Memory B cell (primary cell): ENCODE data around the gene ZSWIM6.

ENCODE experiments used
- ATAC-seq: fragments of 150-1000 bp; cut with Tn5 transposase; 2 replicates; pipeline ENCODE4 v1.10.0; 2021; ENCODE audit warnings: low read depth, mild to moderate bottlenecking, moderate library complexity
- DNase-seq, 2 donors: peaks; one replicate each; pipeline ENCODE4 v3.0.0; 2022; ENCODE audit warnings: low spot score in 2 of 2
- H3K27ac Mint-ChIP-seq: one replicate; pipeline ENCODE4 v1.8.0; 2022; ENCODE audit warnings: mild to moderate bottlenecking, moderate library complexity, mixed read lengths
- H3K27me3 Mint-ChIP-seq: one replicate; pipeline ENCODE4 v1.8.0; 2022; ENCODE audit warnings: mixed read lengths
- H3K36me3 Mint-ChIP-seq: one replicate; pipeline ENCODE4 v1.8.0; 2022; ENCODE audit warnings: mild to moderate bottlenecking, mixed read lengths
- H3K4me1 Mint-ChIP-seq: one replicate; pipeline ENCODE4 v1.8.0; 2022; ENCODE audit warnings: mixed read lengths
- H3K4me3 Mint-ChIP-seq: one replicate; pipeline ENCODE4 v1.8.0; 2022; ENCODE audit warnings: mild to moderate bottlenecking, moderate library complexity, mixed read lengths
- H3K9me3 Mint-ChIP-seq: one replicate; pipeline ENCODE4 v1.8.0; 2022; ENCODE audit warnings: mixed read lengths

ZSWIM6 gene

DNA sequence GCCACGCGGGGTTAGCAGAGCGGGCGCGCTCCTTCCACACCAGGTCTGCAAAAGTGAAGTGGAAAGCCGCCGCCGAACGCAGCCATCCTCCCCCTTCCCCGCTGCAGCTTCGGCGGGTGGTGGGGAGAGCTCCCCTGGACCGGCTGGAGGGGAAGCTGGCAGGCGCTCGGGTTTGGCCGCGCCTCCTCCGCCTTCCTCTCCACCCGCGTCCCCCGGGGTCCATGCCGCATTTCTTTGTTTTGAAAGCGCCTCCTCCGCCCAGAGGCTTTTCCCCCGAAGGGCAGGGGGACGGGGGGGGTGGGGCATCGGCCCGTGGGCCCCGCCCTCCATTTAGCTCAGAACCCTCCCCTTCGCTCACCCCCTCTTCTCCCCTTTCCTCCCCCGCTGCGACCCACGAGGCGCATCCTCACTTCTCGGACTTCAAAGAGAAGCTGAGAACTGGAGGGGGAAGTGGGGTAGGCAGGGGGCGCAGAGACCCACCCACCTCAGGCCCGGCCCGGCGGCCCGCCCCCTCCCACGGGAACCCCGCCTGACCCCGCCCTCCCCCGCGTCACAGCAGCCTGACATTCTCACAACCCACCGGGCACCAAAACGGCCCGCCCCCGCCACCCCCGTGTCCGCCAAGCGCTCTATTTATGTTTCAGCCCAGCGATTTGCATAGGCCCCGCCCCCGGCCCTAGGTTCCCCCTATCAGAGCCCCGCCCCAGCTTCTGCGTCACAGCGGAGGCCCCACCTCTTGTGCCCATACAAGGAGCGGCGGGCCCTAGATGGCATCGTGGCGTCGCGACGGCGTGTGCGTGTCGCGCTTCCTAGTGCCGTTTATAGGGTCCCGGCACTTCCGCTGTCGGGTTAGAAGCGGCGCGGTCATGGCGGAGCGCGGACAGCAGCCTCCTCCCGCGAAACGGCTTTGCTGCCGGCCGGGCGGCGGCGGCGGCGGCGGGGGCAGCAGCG lies at the start of gene ZSWIM6:
ZSWIM6 (plus strand) TSS at position 852 of the 951 bp plus-strand sequence; CDS start at position 867, 15 bp downstream.
- Mint-ChIP-seq H3K27me3 (peaks cover 5% of the 10 kb centered on the region), H3K9me3 (no peaks in the 10 kb centered on the region), H3K27ac (peak within 1 kb of the TSS; percentile 91), H3K4me1 (peaks cover 41% of the 10 kb centered on the region), H3K4me3 (peak within 1 kb of the TSS; percentile 90), H3K36me3 (peaks cover 7% of the 10 kb centered on the region)
- ATAC-seq (peak; percentile 68), DNase-seq (peak; percentile 97 to 98)

DNA sequence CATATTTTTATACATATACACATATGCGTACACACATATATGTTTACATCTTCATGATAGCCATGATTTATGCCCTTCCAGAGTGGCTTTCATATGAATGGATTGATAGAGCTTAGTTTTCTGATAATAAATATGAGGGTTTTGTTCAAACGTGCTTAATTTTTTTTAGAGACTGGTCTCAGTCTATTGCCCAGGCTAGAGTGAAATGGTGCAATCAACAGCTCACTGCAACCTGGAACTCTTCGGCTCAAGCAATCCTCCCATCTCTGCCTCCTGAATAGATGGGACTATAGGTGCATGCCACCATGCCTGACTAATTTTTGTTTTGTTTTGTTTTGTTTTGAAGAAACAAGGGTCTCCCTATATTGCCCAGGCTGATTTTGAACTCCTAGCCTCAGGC lies 48.6 kb upstream of the ZSWIM6 start:
- Mint-ChIP-seq H3K4me3 (no peak overlapping the region), H3K36me3 (no peaks in the 10 kb centered on the region), H3K27ac (no peak overlapping the region), H3K27me3 (no peaks in the 10 kb centered on the region), H3K9me3 (no peaks in the 10 kb centered on the region), H3K4me1 (peaks cover 13% of the 10 kb centered on the region)
- ATAC-seq = no peak
- no peak for DNase-seq

DNA sequence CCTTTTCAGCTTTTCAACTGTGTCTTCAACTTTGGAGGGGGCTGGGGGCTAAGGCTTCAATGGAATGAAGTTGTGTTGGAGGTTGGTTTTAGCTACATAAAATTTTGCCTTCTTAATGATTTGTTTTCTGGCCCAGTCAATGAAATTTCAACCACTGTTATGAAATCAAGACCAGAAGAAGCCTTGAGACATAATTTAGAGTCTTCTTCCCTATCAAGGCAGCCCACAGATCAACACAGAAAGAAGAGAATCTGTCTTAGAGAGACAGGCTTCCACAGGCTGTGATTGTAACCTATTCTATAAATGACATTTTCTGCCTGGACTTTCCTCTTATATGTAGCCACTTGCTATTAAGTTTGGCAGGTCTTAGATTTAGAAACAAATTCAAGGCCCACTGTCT lies 46.5 kb upstream of the ZSWIM6 start:
- DNase-seq = no peak
- Mint-ChIP-seq H3K4me1 (peaks cover 11% of the 10 kb centered on the region), H3K9me3 (no peaks in the 10 kb centered on the region), H3K27ac (no peak overlapping the region), H3K27me3 (no peaks in the 10 kb centered on the region), H3K4me3 (no peak overlapping the region), H3K36me3 (no peaks in the 10 kb centered on the region)
- ATAC-seq = no peak

DNA sequence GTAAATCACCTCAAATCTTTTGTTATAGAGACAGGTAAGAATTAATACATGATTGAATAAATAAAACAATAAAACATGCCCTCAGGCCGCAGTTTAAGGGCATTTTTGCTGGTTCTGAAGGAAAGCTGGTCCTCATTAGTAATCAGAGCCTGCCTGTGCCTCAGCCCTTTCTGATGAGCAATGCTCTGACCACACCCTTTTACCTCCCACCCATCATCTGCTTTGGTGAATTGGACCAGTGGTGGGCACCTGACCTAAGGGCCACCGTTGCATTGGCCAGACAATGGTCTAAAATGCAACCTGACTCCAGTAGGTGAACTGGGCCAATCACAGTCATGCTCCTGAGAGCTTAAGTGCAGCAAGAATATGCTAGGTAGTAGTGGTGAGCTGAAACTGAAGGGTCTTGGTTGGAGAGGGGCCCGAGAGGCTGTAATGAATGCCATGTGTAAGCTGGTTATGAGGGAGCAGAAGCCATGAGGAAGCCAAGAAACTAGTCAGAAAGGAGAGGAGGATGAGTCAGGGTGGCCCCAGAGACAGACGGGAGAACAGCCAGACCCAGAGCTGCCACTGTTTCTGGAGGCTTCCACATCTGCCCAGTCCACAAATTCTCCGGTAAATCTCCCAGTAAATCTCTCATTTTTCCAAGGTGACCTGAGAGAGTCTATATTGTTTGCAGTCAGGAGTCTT lies 45.5 kb upstream of the ZSWIM6 start:
- Mint-ChIP-seq H3K27me3 (peaks cover 4% of the 10 kb centered on the region), H3K4me3 (no peak overlapping the region), H3K4me1 (peaks cover 6% of the 10 kb centered on the region), H3K36me3 (no peaks in the 10 kb centered on the region), H3K9me3 (no peaks in the 10 kb centered on the region), H3K27ac (no peak overlapping the region)
- ATAC-seq (no peak), DNase-seq (no peak)

DNA sequence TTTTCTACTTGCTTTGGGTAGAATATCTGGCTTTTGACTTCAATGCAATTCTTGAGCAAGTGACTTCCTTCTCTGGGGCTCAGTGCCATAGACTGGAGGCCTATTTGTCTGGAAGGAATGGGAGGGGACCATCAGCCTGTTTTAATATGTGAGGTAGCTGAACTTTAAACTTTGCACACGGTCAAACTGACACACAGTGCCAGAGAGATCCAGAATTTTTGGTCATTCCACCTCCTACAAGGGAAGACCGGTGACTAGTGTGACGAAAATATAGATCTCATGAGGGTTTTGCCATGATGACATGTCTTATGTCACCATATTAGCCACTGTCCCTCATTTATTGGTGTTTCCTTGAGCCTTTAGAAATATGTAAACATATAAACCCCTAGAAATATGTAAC lies 44.6 kb upstream of the ZSWIM6 start:
- no peak overlapping the region for H3K27ac Mint-ChIP-seq
- peaks cover 4% of the 10 kb centered on the region for H3K27me3 Mint-ChIP-seq
- H3K4me3 Mint-ChIP-seq = no peak overlapping the region
- no peak for ATAC-seq
- no peaks in the 10 kb centered on the region for H3K36me3 Mint-ChIP-seq
- no peak for DNase-seq
- H3K4me1 Mint-ChIP-seq = peaks cover 6% of the 10 kb centered on the region
- no peaks in the 10 kb centered on the region for H3K9me3 Mint-ChIP-seq

DNA sequence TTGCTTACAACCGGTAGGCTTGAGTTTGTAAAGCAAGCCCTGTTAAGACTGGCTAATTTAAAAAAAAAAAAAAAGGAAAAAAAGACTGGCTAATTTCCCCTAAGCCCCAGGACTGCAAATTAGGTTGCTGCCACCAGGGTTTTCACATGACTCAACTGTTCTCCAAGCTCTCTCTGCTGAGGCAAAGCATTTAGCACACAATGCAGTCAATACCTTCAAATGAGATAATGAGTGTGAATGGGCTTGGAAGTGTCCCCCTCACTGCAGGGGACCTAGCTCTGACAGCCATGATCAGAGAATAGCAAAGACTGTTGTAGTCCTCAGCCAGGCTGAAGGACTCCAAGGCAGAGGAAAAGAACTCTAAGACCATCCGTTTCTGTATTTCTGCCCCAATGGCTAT lies 42.8 kb upstream of the ZSWIM6 start:
- no peaks in the 10 kb centered on the region for H3K9me3 Mint-ChIP-seq
- no peak overlapping the region for H3K27ac Mint-ChIP-seq
- no peak for DNase-seq
- no peak for ATAC-seq
- H3K4me1 Mint-ChIP-seq = peaks cover 6% of the 10 kb centered on the region
- H3K36me3 Mint-ChIP-seq = no peaks in the 10 kb centered on the region
- H3K4me3 Mint-ChIP-seq = no peak overlapping the region
- H3K27me3 Mint-ChIP-seq = peaks cover 4% of the 10 kb centered on the region

DNA sequence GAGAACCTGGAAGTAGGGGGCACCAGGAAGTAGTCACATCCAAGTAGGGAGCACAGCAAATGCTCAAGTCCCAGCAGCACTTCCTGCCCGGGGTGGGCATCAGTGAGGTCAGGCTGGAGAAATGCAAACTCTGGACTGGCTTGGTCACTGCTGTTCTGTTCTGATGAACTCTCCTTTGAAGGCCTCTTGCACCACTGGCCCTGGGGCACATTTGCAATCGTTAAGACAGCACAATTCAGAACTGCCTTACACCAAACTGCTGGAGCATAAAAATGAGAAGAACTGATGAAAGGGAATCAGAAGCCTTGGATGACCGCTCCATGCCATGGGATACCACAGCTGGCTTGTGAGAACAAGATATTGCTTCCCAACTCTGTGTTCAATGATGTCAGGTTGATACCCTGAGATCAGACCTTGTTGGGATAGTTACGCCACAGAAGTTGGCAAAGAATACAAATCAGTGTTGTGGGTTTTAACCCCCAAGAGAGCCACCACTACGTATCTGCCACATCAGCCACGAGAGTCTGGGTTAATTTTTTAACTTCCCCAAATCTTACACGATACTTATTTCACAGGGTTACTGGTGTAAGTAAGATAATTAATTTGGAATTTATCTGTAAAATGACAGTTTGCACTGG lies 42.3 kb upstream of the ZSWIM6 start:
- no peak overlapping the region for H3K27ac Mint-ChIP-seq
- no peak for DNase-seq
- H3K27me3 Mint-ChIP-seq = peaks cover 4% of the 10 kb centered on the region
- ATAC-seq = peak; percentile 71
- H3K36me3 Mint-ChIP-seq = no peaks in the 10 kb centered on the region
- no peaks in the 10 kb centered on the region for H3K9me3 Mint-ChIP-seq
- H3K4me3 Mint-ChIP-seq = no peak overlapping the region
- H3K4me1 Mint-ChIP-seq = peaks cover 6% of the 10 kb centered on the region

DNA sequence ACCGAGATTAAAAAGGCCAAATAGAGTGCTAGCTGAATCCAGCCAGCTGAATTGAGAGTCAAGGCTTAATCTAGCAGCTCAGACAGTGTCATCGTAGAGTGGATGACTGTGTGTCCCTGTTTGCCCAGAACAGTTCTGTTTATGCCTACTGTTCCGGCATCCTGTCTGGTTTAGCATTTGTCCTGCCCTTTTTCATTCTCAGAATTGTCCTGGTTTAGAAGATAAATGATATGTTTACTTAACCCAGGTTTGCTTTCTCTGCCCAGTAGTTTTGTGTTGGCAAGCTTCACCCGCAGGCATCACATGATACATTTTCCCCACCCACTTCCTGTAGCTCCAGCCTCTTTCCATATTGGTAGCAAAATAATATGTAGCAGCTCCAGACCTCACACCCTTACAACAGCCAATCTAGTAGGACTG lies 41.3 kb upstream of the ZSWIM6 start:
- ATAC-seq = no peak
- no peak overlapping the region for H3K27ac Mint-ChIP-seq
- no peaks in the 10 kb centered on the region for H3K9me3 Mint-ChIP-seq
- peaks cover 5% of the 10 kb centered on the region for H3K27me3 Mint-ChIP-seq
- no peak for DNase-seq
- H3K4me3 Mint-ChIP-seq = no peak overlapping the region
- H3K36me3 Mint-ChIP-seq = no peaks in the 10 kb centered on the region
- H3K4me1 Mint-ChIP-seq = peaks cover 6% of the 10 kb centered on the region

DNA sequence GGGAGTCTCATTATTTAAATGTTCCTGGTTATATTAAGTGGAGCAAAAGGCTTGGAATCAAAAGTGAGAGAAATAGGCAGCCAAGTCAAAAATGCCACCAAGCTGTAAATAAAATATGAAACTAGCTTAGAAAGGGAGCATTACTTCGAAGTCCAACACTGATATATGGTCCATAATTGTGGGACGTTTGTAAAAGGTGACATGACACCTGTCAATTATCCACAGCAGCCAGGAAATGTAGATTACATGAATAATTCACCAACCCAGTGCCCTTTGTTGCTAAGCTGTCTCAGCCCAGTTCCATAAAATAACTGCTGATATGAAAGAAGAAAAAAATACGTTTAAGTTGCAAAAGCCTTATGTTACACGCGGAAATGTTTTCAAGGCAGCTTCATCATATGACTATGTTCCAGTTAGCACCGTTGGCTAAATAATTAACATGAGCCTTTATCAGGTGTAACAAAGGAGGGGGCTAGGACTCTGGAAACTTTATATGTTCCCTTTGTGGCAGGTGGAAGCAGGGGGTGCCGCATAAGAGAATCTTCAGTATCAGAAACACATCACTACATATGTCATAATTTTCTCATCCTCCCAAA lies 39.9 kb upstream of the ZSWIM6 start:
- ATAC-seq (no peak), DNase-seq (no peak)
- H3K4me3 Mint-ChIP-seq = no peak overlapping the region
- no peaks in the 10 kb centered on the region for H3K9me3 Mint-ChIP-seq
- H3K27ac Mint-ChIP-seq = no peak overlapping the region
- H3K27me3 Mint-ChIP-seq = peaks cover 5% of the 10 kb centered on the region
- no peaks in the 10 kb centered on the region for H3K36me3 Mint-ChIP-seq
- H3K4me1 Mint-ChIP-seq = peaks cover 6% of the 10 kb centered on the region

DNA sequence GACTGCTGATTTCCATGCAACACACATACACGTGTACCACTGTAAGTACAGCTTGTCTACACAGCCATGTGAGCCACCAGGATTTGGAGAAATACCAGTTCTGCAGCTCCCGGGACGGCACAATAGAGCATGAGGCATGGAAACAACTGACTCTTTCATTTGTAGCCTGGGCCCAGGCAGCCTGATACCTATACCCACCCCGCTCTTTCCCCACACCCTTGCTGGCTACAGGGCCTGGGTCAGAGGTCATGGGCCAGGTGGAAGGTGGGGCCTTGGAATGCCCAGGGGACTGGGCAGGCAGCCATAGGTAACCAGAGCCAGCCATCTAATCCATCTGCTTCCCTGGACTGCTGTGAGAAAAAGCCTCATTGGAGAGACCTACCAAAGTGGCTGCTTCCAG lies 39.0 kb upstream of the ZSWIM6 start:
- peaks cover 5% of the 10 kb centered on the region for H3K27me3 Mint-ChIP-seq
- H3K4me3 Mint-ChIP-seq = no peak overlapping the region
- H3K27ac Mint-ChIP-seq = no peak overlapping the region
- DNase-seq (no peak), ATAC-seq (no peak)
- no peaks in the 10 kb centered on the region for H3K9me3 Mint-ChIP-seq
- H3K4me1 Mint-ChIP-seq = peaks cover 9% of the 10 kb centered on the region
- no peaks in the 10 kb centered on the region for H3K36me3 Mint-ChIP-seq

DNA sequence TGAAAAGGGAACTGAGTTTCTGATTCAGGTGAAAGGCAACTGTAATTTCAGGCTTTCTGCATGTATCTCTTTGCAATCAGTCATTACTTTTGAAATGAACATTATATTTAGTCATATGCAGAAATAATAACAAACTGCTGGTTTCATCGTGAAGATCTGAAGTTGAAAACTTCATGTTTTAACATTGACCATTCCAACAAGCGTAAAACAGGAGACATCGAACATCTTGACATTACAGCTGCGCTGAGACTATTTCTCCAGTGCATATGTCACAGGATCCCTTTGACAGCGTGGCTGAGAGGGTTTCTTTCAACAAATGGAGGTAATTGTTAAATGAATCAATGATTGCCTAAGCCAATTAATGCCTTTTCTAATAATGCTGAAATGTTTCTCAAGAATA lies 38.2 kb upstream of the ZSWIM6 start:
- peaks cover 10% of the 10 kb centered on the region for H3K4me1 Mint-ChIP-seq
- no peak for ATAC-seq
- no peaks in the 10 kb centered on the region for H3K36me3 Mint-ChIP-seq
- DNase-seq = no peak
- H3K4me3 Mint-ChIP-seq = no peak overlapping the region
- peaks cover 8% of the 10 kb centered on the region for H3K27me3 Mint-ChIP-seq
- H3K9me3 Mint-ChIP-seq = no peaks in the 10 kb centered on the region
- H3K27ac Mint-ChIP-seq = no peak overlapping the region

DNA sequence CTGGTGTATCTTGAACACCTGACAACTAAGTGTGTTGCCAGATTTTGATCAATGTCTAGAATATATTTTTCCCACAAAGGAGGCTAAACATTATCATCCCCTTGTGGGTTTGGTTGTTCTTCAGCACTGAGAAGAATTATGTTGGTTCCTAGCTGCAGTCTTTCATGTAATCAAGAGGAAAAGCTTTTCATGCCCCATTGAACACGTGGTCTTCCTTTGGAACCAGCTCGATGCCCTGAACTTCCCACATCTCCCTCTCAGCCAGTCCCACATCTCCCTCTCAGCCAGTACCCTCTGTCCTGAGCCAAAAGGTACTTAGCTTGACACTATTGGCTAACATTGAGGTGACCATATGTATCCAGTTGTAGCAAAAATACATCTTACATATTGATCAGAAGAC lies 36.7 kb upstream of the ZSWIM6 start:
- no peaks in the 10 kb centered on the region for H3K36me3 Mint-ChIP-seq
- DNase-seq = no peak
- no peak for ATAC-seq
- no peaks in the 10 kb centered on the region for H3K9me3 Mint-ChIP-seq
- H3K4me3 Mint-ChIP-seq = no peak overlapping the region
- no peak overlapping the region for H3K27ac Mint-ChIP-seq
- H3K27me3 Mint-ChIP-seq = peaks cover 8% of the 10 kb centered on the region
- H3K4me1 Mint-ChIP-seq = peaks cover 7% of the 10 kb centered on the region

DNA sequence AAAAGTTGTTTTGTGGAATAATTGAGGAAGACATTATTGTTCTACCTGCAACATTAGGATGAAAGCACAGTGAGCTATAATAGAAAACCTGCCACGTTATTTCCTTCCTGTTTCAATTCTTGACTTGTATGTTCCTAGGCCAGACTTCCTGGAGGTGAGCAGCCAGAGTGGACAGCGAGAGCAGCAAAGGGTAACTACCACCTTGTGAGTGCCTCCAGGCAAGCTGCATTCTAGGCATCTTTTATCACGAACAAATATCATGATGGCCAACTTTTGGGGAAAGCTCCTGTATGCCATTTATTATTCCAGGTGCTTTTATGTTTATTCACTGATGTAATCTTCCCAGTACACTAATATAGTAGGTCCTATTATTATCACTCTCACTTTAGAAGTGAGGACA lies 34.0 kb upstream of the ZSWIM6 start:
- no peak for DNase-seq
- Mint-ChIP-seq H3K4me1 (peaks cover 4% of the 10 kb centered on the region), H3K4me3 (no peak overlapping the region), H3K27me3 (peaks cover 4% of the 10 kb centered on the region), H3K9me3 (no peaks in the 10 kb centered on the region), H3K27ac (no peak overlapping the region), H3K36me3 (no peaks in the 10 kb centered on the region)
- no peak for ATAC-seq

DNA sequence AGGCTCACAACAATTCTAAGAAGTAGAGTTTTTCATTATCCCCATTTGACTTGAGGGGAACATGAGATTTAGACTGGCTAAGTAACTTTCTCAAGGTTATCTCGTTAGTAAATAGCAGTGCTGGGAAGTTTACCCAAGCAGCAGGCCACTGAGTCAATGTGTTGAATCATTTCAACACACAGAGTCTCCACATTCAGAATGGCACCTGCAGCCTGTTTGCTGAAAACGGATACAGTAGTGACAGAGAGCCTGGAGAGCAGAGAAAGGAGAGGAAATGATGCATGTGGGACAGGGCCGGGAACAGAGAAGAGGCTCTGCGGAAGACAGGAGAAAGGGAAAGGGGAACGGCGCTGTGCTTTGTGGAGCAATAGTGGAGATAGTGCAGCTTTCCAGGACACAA lies 33.5 kb upstream of the ZSWIM6 start:
- Mint-ChIP-seq H3K36me3 (no peaks in the 10 kb centered on the region), H3K27ac (no peak overlapping the region), H3K4me1 (peaks cover 4% of the 10 kb centered on the region), H3K4me3 (no peak overlapping the region), H3K9me3 (no peaks in the 10 kb centered on the region), H3K27me3 (peaks cover 4% of the 10 kb centered on the region)
- ATAC-seq = no peak
- no peak for DNase-seq
